SU-DHL-6 (cell line): ENCODE data around the gene DNAAF5.

Source experiments
- H2AFZ ChIP-seq: fragments of 200-600 bp; sonication (generic); 2 replicates; pipeline ENCODE4 v1.6.1; 2014; ENCODE audit warnings: low read depth, mild to moderate bottlenecking, moderate library complexity, mixed read lengths, antibody characterized with exemption, low read length; ENCODE audit not compliant: severe bottlenecking
- H3F3A ChIP-seq: fragments of 200-600 bp; shearing (Covaris generic); 2 replicates; pipeline ENCODE4 v1.6.0; 2016; ENCODE audit warnings: antibody characterized with exemption, mild to moderate bottlenecking; ENCODE audit not compliant: insufficient read depth
- H3K27ac ChIP-seq: fragments of 200-600 bp; sonication (generic); 2 replicates; pipeline ENCODE4 v1.5.1; 2016; ENCODE audit warnings: low read depth, mild to moderate bottlenecking, low read length, moderate library complexity, mixed read lengths
- H3K27me3 ChIP-seq: fragments of 200-600 bp; sonication (generic), shearing (Covaris generic); 2 replicates; pipeline ENCODE4 v1.6.0; 2014; ENCODE audit warnings: mild to moderate bottlenecking, low read length
- H3K36me3 ChIP-seq: fragments of 200-600 bp; sonication (generic); 2 replicates; pipeline ENCODE4 v1.6.1; 2014; ENCODE audit warnings: mild to moderate bottlenecking, low read length, mixed read lengths
- H3K4me2 ChIP-seq: fragments of 300-600, 200-600 bp; shearing (Covaris generic), sonication (generic); 2 replicates; pipeline ENCODE4 v1.6.0; 2014; ENCODE audit warnings: low read length, low read depth, mild to moderate bottlenecking; ENCODE audit not compliant: poor library complexity, severe bottlenecking
- H3K4me3 ChIP-seq: fragments of 200-600 bp; sonication (generic); 2 replicates; pipeline ENCODE4 v1.5.1; 2014; ENCODE audit warnings: antibody characterized with exemption, low read length, mild to moderate bottlenecking, mixed read lengths; ENCODE audit not compliant: insufficient read depth, poor library complexity, severe bottlenecking
- H3K79me2 ChIP-seq: fragments of 200-600 bp; sonication (generic); 2 replicates; pipeline ENCODE4 v1.6.1; 2014; ENCODE audit warnings: mild to moderate bottlenecking, low read length, moderate library complexity; ENCODE audit not compliant: insufficient read depth
- H3K9ac ChIP-seq: fragments of 200-600 bp; sonication (generic); 2 replicates; pipeline ENCODE4 v1.7.0; 2014; ENCODE audit warnings: mild to moderate bottlenecking, low read length
- H3K9me2 ChIP-seq: fragments of 200-600 bp; sonication (generic); replicated peaks from 2 replicates; pipeline ENCODE4 v1.6.1; 2014; ENCODE audit warnings: low read length; ENCODE audit not compliant: insufficient read depth
- H3K9me3 ChIP-seq: fragments of 200-600 bp; sonication (generic); 2 replicates; pipeline ENCODE4 v1.6.1; 2014; ENCODE audit warnings: low read length, mixed read lengths; ENCODE audit not compliant: insufficient read depth
- H4K20me1 ChIP-seq: fragments of 200-600 bp; sonication (generic); 2 replicates; pipeline ENCODE4 v1.6.1; 2014; ENCODE audit warnings: low read depth, mild to moderate bottlenecking, antibody characterized with exemption, low read length, moderate library complexity, mixed read lengths
- CTCF ChIP-seq: fragments of 200-600 bp; sonication (generic); IDR thresholded peaks from one replicate; pipeline ENCODE4 v1.5.1; 2017; ENCODE audit warnings: antibody characterized with exemption, mild to moderate bottlenecking, low read length, moderate library complexity; ENCODE audit not compliant: insufficient read depth, poor library complexity, severe bottlenecking
- EZH2phosphoT487 ChIP-seq: fragments of 200-600 bp; sonication (generic), shearing (Covaris generic); conservative IDR thresholded peaks from 2 replicates; pipeline ENCODE4 v1.6.1; 2018; ENCODE audit warnings: mild to moderate bottlenecking, antibody characterized with exemption, low read length, moderate library complexity, mixed read lengths

Gene DNAAF5

GRCh38 chr7:779480-779879 is 53.0 kb downstream of the DNAAF5 start:
- H3K9me3 ChIP-seq: no peaks in the 10 kb centered on the region
- H3K9me2 ChIP-seq: no peaks in the 10 kb centered on the region
- no peaks in the 10 kb centered on the region for H3F3A ChIP-seq
- no peak for TF ChIP-seq CTCF
- no peak for TF ChIP-seq EZH2phosphoT487
- no peak overlapping the region for H3K9ac ChIP-seq
- H3K27ac ChIP-seq: no peak overlapping the region
- H3K27me3 ChIP-seq: no peaks in the 10 kb centered on the region
- no peak overlapping the region for H3K4me3 ChIP-seq
- peaks cover 5% of the 10 kb centered on the region; the same call in 1 of the 2 replicates for H3K36me3 ChIP-seq
- H3K79me2 ChIP-seq: no peaks in the 10 kb centered on the region
- H2AFZ ChIP-seq: no peak overlapping the region
- H4K20me1 ChIP-seq: no peaks in the 10 kb centered on the region
- no peak overlapping the region for H3K4me2 ChIP-seq

GRCh38 chr7:780081-780480 is 53.6 kb downstream of the DNAAF5 start:
- Histone ChIP-seq H3K79me2 (no peaks in the 10 kb centered on the region), H3K9me3 (no peaks in the 10 kb centered on the region), H3K27ac (no peak overlapping the region), H3K4me2 (no peak overlapping the region), H2AFZ (no peak overlapping the region), H4K20me1 (no peaks in the 10 kb centered on the region), H3K9ac (no peak overlapping the region), H3K36me3 (peaks cover 1% of the 10 kb centered on the region; the same call in 1 of the 2 replicates), H3K27me3 (no peaks in the 10 kb centered on the region), H3K4me3 (no peak overlapping the region), H3F3A (no peaks in the 10 kb centered on the region), H3K9me2 (no peaks in the 10 kb centered on the region)
- TF ChIP-seq EZH2phosphoT487 (no peak), CTCF (no peak)

- H3K27me3 ChIP-seq: no peaks in the 10 kb centered on the region
- H3K36me3 ChIP-seq: no peaks in the 10 kb centered on the region
- H3K4me2 ChIP-seq: no peak overlapping the region
- no peaks in the 10 kb centered on the region for H3K9me3 ChIP-seq
- H3K4me3 ChIP-seq: no peak overlapping the region
- H4K20me1 ChIP-seq: no peaks in the 10 kb centered on the region
- H2AFZ ChIP-seq: no peak overlapping the region
- H3K79me2 ChIP-seq: no peaks in the 10 kb centered on the region
- no peak overlapping the region for H3K9ac ChIP-seq
- TF ChIP-seq EZH2phosphoT487 (no peak), CTCF (no peak)
- H3K9me2 ChIP-seq: no peaks in the 10 kb centered on the region
- H3K27ac ChIP-seq: no peak overlapping the region
- H3F3A ChIP-seq: no peaks in the 10 kb centered on the region
These were observed 54.0 kb downstream of the DNAAF5 start for GRCh38 chr7:780516-780915.
